SK-N-SH (cell line): Measurements from ENCODE around the gene CLRN3. TPM values are rescaled to one million over a fixed set of nuclear protein-coding genes. Genes with fewer than 3 reads are reported as not detected.

Experiments used
- CTCF ChIA-PET: fragments of 300-600, 350-600 bp; formaldehyde crosslinking; extraction: SDS; loops from one replicate; lab custom pipeline; 2021; lab: Yijun Ruan, JAX
- POLR2A ChIA-PET: fragments of 350-600 bp; sonication (Branson Sonifier 250); formaldehyde crosslinking; extraction: SDS; loops from one replicate; lab custom pipeline; 2020; ENCODE audit warnings: antibody characterized with exemption, inconsistent platforms; lab: Yijun Ruan, JAX
- DNase-seq: peaks from one replicate; pipeline ENCODE4 v3.0.0; 2012
- H2AFZ ChIP-seq: fragments of 200-600 bp; sonication (generic); 2 replicates; pipeline ENCODE4 v1.8.1; 2016; ENCODE audit warnings: antibody characterized with exemption, mild to moderate bottlenecking, low read depth
- H3F3A ChIP-seq: fragments of 200-600 bp; sonication (generic); replicated peaks from 2 replicates; pipeline ENCODE3; 2016; ENCODE audit warnings: antibody characterized with exemption, mild to moderate bottlenecking; ENCODE audit not compliant: insufficient read depth
- H3K27ac ChIP-seq, 2 experiments: fragments of 200-500 bp in 1 of 2; fragments of 200-600 bp in 1 of 2; sonication (Bioruptor generic) in 1 of 2; sonication (generic), shearing (Covaris generic) in 1 of 2; 2 replicates each; pipeline versions ENCODE4 v1.5.1 to v1.6.1; 2014 to 2016; ENCODE audit warnings: low read depth in 2 of 2, inconsistent platforms in 1 of 2, low read length in 1 of 2, mild to moderate bottlenecking in 1 of 2, mixed read lengths in 1 of 2
- H3K27me3 ChIP-seq: fragments of 200-600 bp; sonication (generic), shearing (Covaris generic); 2 replicates; pipeline ENCODE4 v1.6.1; 2016; ENCODE audit warnings: mixed run types; ENCODE audit not compliant: insufficient read depth
- H3K36me3 ChIP-seq, 2 experiments: fragments of 200-500 bp in 1 of 2; fragments of 200-600 bp in 1 of 2; sonication (Bioruptor generic) in 1 of 2; sonication (generic) in 1 of 2; replicated peaks in 1 of 2; 2 replicates each; pipeline versions ENCODE3 to v1.5.1; 2014 to 2016; ENCODE audit warnings: low read length in 1 of 2, mild to moderate bottlenecking in 1 of 2; ENCODE audit not compliant: insufficient read depth in 2 of 2, control insufficient read depth in 1 of 2
- H3K4me1 ChIP-seq, 2 experiments: fragments of 200-500 bp in 1 of 2; fragments of 200-600 bp in 1 of 2; sonication (Bioruptor generic) in 1 of 2; sonication (generic), shearing (Covaris generic) in 1 of 2; 2 replicates each; pipeline versions ENCODE4 v1.5.1 to v1.6.1; 2014 to 2016; ENCODE audit warnings: low read depth in 1 of 2, low read length in 1 of 2, mixed run types in 1 of 2; ENCODE audit not compliant: insufficient read depth in 2 of 2, control insufficient read depth in 1 of 2
- H3K4me2 ChIP-seq: fragments of 200-600 bp; sonication (generic), shearing (Covaris generic); 2 replicates; pipeline ENCODE4 v1.6.1; 2017; ENCODE audit warnings: mixed run types
- H3K4me3 ChIP-seq, 2 experiments: fragments of 200-500 bp in 1 of 2; fragments of 200-600 bp in 1 of 2; sonication (Bioruptor generic) in 1 of 2; sonication (generic), shearing (Covaris generic) in 1 of 2; 2 replicates each; pipeline versions ENCODE4 v1.5.1 to v1.8.1; 2014 to 2016; ENCODE audit warnings: low read depth in 2 of 2, inconsistent platforms in 1 of 2, low read length in 1 of 2, mild to moderate bottlenecking in 1 of 2, mixed read lengths in 1 of 2, moderate library complexity in 1 of 2
- H3K79me2 ChIP-seq: fragments of 200-600 bp; sonication (generic); 2 replicates; pipeline ENCODE4 v1.8.1; 2017; ENCODE audit warnings: mild to moderate bottlenecking; ENCODE audit not compliant: insufficient read depth
- H3K9ac ChIP-seq: fragments of 200-600 bp; sonication (generic); 2 replicates; pipeline ENCODE4 v1.6.1; 2017; ENCODE audit warnings: mixed run types
- H3K9me2 ChIP-seq: fragments of 200-600 bp; sonication (generic); 2 replicates; pipeline ENCODE4 v1.6.1; 2017; ENCODE audit warnings: mixed run types
- H3K9me3 ChIP-seq: fragments of 200-600 bp; sonication (generic); 2 replicates; pipeline ENCODE4 v1.6.1; 2017; ENCODE audit warnings: mixed run types, mild to moderate bottlenecking, moderate library complexity
- H4K20me1 ChIP-seq: fragments of 200-600 bp; sonication (generic); 2 replicates; pipeline ENCODE4 v1.6.1; 2017; ENCODE audit warnings: mild to moderate bottlenecking, mixed run types; ENCODE audit not compliant: insufficient read depth
- CHD2 ChIP-seq: fragments of 150-350 bp; IDR thresholded peaks from 2 replicates; pipeline ENCODE4 v1.6.1; 2018; ENCODE audit warnings: low read length; ENCODE audit not compliant: partially characterized antibody
- CTCF ChIP-seq: fragments of 200-600 bp; sonication (generic); IDR thresholded peaks from 2 replicates; pipeline ENCODE4 v1.6.1; 2017; ENCODE audit warnings: antibody characterized with exemption, mild to moderate bottlenecking, moderate library complexity
- EZH2phosphoT487 ChIP-seq: fragments of 200-600 bp; sonication (generic); IDR thresholded peaks from 2 replicates; pipeline ENCODE4 v1.6.1; 2017; ENCODE audit warnings: low read depth, mixed run types, mild to moderate bottlenecking, antibody characterized with exemption, moderate library complexity, borderline replicate concordance
- FOXM1 ChIP-seq: IDR thresholded peaks from 2 replicates; pipeline ENCODE4 v1.4.0; 2012; ENCODE audit warnings: low read depth, mild to moderate bottlenecking
- JUND ChIP-seq: IDR thresholded peaks from 2 replicates; pipeline ENCODE4 v1.4.0; 2012
- RCOR1 ChIP-seq: fragments of 150-350 bp; IDR thresholded peaks from 2 replicates; pipeline ENCODE4 v1.6.1; 2017; ENCODE audit warnings: antibody characterized with exemption, low read length
- RFX5 ChIP-seq: IDR thresholded peaks from 2 replicates; pipeline ENCODE4 v1.6.1; 2012; ENCODE audit warnings: mild to moderate bottlenecking, improper control_type of control experiment, low read length
- SMC3 ChIP-seq: IDR thresholded peaks from 2 replicates; pipeline ENCODE4 v1.6.1; 2012; ENCODE audit warnings: low read depth, low read length, improper control_type of control experiment
- TAF1 ChIP-seq: IDR thresholded peaks from 2 replicates; pipeline ENCODE4 v1.6.1; 2012; ENCODE audit warnings: low read depth, mild to moderate bottlenecking, low read length, moderate library complexity, borderline replicate concordance
- YY1 ChIP-seq: IDR thresholded peaks from 2 replicates; pipeline ENCODE4 v1.4.0; 2012; ENCODE audit warnings: low read depth, mild to moderate bottlenecking
- ZBTB33 ChIP-seq: IDR thresholded peaks from 2 replicates; pipeline ENCODE4 v1.4.0; 2012; ENCODE audit warnings: low read depth, borderline replicate concordance
- WGBS: methylation state at CpG from one replicate; pipeline ENCODE4 v1.1.6; 2017; ENCODE audit warnings: low lambda C conversion rate; 5-methylcytosine and 5-hydroxymethylcytosine counted together
- polyA plus RNA-seq, 3 experiments: library from polyadenylated mRNA; depleted of rRNA; stranded (reverse); fragments of >200 nt; gene quantifications; 2 replicates each; pipeline ENCODE4 v1.2.3, GENCODE V29; 2012
- TF ChIP-seq, protein P1 (sequence below): IDR thresholded peaks from 2 replicates; pipeline ENCODE4 v1.4.0; 2012; ENCODE audit warnings: low read depth, borderline replicate concordance
- TF ChIP-seq, protein P2 (sequence below): IDR thresholded peaks from 2 replicates; pipeline ENCODE4 v1.4.0; 2012; ENCODE audit warnings: low read depth

Gene CLRN3
- polyA plus RNA-seq, 1 of the 3 experiments (the other 2 are of a cell fraction) = 0.25 TPM

DNA sequence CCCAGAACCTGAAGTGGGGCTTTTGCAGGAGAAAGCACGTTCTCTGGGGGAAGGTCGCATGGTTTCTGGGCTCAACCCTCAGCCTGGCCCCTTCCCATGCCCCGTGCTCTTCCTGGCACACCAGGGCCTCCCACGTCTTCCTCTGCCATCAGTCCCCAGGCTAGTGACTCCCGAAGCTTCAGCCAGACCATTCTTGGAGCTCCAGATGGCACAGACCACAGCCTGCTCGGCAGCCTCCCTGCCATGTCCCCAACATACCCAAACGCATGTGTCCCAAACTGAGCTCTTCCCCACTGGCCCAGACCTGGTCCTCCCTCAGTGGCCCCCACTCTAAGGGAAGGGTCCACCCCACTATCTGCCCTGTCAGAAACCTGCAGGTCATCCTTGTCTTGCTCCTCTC is 47.0 kb downstream of the CLRN3 start:
- Histone ChIP-seq H3K36me3 (no peaks in the 10 kb centered on the region), H3K9ac (no peak overlapping the region), H3K4me1 (no peaks in the 10 kb centered on the region), H2AFZ (no peak overlapping the region), H3K4me3 (no peak overlapping the region), H4K20me1 (no peaks in the 10 kb centered on the region), H3K9me3 (no peaks in the 10 kb centered on the region), H3K4me2 (no peak overlapping the region), H3K9me2 (no peaks in the 10 kb centered on the region), H3K27ac (no peak overlapping the region), H3F3A (no peaks in the 10 kb centered on the region), H3K27me3 (peaks cover 6% of the 10 kb centered on the region; the same call in 1 of the 2 replicates), H3K79me2 (no peaks in the 10 kb centered on the region)
- POLR2A ChIA-PET = interaction anchor here (0.7 kb wide), 1 partner anchor 218 kb away, joined by 3 read pairs; no protein-coding TSS in a partner anchor
- CTCF ChIA-PET = interaction anchor here (1.7 kb wide), 1 partner anchor 8 kb away, joined by 16 read pairs; no protein-coding TSS in a partner anchor
- no peak for DNase-seq
- WGBS = 9% methylated on average over 7 of the region's 7 CpGs
- TF ChIP-seq, protein P1, sequence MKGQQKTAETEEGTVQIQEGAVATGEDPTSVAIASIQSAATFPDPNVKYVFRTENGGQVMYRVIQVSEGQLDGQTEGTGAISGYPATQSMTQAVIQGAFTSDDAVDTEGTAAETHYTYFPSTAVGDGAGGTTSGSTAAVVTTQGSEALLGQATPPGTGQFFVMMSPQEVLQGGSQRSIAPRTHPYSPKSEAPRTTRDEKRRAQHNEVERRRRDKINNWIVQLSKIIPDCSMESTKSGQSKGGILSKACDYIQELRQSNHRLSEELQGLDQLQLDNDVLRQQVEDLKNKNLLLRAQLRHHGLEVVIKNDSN = no peak
- TF ChIP-seq CTCF (no peak), RFX5 (no peak)

DNA sequence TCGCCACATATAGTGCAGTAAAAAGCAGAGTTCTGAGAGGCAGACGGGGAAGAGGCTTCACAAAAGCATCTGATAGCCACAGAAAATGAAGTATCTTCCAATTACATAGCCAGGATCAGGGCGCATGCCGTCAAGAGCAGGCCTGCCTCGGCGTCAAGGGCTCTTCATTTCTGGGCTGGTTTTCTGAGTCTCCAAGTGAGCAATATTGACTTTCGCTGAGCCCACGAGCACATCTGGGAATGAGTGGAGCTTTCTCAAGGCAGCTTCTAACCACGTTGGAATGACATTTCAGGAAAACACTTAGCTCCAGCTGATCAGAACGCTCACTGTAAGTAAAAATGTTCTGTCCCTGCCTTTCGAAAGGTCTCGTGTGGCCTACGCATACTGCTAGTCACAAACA is 51.9 kb downstream of the CLRN3 start:
- H3K79me2 ChIP-seq = no peaks in the 10 kb centered on the region
- DNase-seq = no peak
- H3K27ac ChIP-seq = no peak overlapping the region
- ChIA-PET POLR2A (no interaction called here), CTCF (interaction anchor here (1.9 to 2.6 kb wide), 2 partner anchors 13 to 191 kb away, joined by 4 to 16 read pairs; no protein-coding TSS in a partner anchor)
- H3K9me3 ChIP-seq = no peaks in the 10 kb centered on the region
- H3K4me3 ChIP-seq = no peak overlapping the region
- 40% methylated on average over 11 of the region's 13 CpGs for WGBS
- H3K27me3 ChIP-seq = peaks cover 6% of the 10 kb centered on the region; the same call in 1 of the 2 replicates
- no peak overlapping the region for H2AFZ ChIP-seq
- H3K9ac ChIP-seq = no peak overlapping the region
- no peaks in the 10 kb centered on the region for H4K20me1 ChIP-seq
- H3K4me1 ChIP-seq = no peaks in the 10 kb centered on the region; a peak in 1 of 4 replicates
- H3F3A ChIP-seq = no peaks in the 10 kb centered on the region
- no peaks in the 10 kb centered on the region for H3K9me2 ChIP-seq
- H3K36me3 ChIP-seq = no peaks in the 10 kb centered on the region
- no peak overlapping the region for H3K4me2 ChIP-seq
- no peak for TF ChIP-seq CHD2
- TF ChIP-seq ZBTB33 = no peak
- TF ChIP-seq FOXM1 = no peak
- TF ChIP-seq, protein P2, sequence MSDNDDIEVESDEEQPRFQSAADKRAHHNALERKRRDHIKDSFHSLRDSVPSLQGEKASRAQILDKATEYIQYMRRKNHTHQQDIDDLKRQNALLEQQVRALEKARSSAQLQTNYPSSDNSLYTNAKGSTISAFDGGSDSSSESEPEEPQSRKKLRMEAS = no peak
- TF ChIP-seq SMC3 = no peak
- TF ChIP-seq JUND = no peak
- TF ChIP-seq YY1 = no peak
- no peak for TF ChIP-seq TAF1
- no peak for TF ChIP-seq RCOR1
- no peak for TF ChIP-seq EZH2phosphoT487
